CD8-positive, alpha-beta memory T cell (primary cell): ENCODE results near the gene CLEC10A. TPM values are rescaled to one million over a fixed set of nuclear protein-coding genes. Genes with fewer than 3 reads are reported as not detected.
A peak's percentile ranks its signal among the peaks of the same experiment; 100 is the strongest.

Experiments
- CTCF ChIA-PET: fragments of 350-600 bp; sonication (Branson Sonifier 250); formaldehyde crosslinking; loops from one replicate; lab custom pipeline; 2021; ENCODE audit warnings: antibody characterized with exemption; lab: Charles Lee
- POLR2A ChIA-PET: fragments of 350-600 bp; sonication (Branson Sonifier 250); formaldehyde crosslinking; loops from one replicate; lab custom pipeline; 2021; ENCODE audit warnings: antibody characterized with exemption; lab: Charles Lee
- DNase-seq, 5 donors: peaks; one replicate each; pipeline versions ENCODE4 v3.0.0 to v3.0.0-alpha.2; 2020 to 2022; ENCODE audit warnings: mixed read lengths in 1 of 5
- H3K27ac ChIP-seq: one replicate; pipeline ENCODE4 v1.7.0; 2013; ENCODE audit warnings: low read depth, mild to moderate bottlenecking, low read length, moderate library complexity
- H3K27me3 ChIP-seq: 2 replicates; pipeline ENCODE4 v1.7.0; 2013; ENCODE audit warnings: low read length, mild to moderate bottlenecking; ENCODE audit not compliant: insufficient read depth, poor library complexity, severe bottlenecking
- H3K36me3 ChIP-seq: 2 replicates; pipeline ENCODE4 v1.7.0; 2013; ENCODE audit warnings: mild to moderate bottlenecking, low read length, moderate library complexity; ENCODE audit not compliant: insufficient read depth
- H3K4me1 ChIP-seq: 2 replicates; pipeline ENCODE4 v1.7.0; 2013; ENCODE audit warnings: mild to moderate bottlenecking, low read length, moderate library complexity; ENCODE audit not compliant: insufficient read depth
- H3K4me3 ChIP-seq: 2 replicates; pipeline ENCODE4 v1.7.0; 2013; ENCODE audit warnings: mild to moderate bottlenecking, low read length
- H3K9me3 ChIP-seq: 2 replicates; pipeline ENCODE4 v1.7.0; 2013; ENCODE audit warnings: mild to moderate bottlenecking, low read length
- H3K27ac Mint-ChIP-seq, 8 donors: one replicate each; pipeline ENCODE4 v1.8.0; 2020 to 2021; ENCODE audit warnings: mixed read lengths in 8 of 8, mild to moderate bottlenecking in 6 of 8, inconsistent platforms in 3 of 8, moderate library complexity in 3 of 8
- H3K27me3 Mint-ChIP-seq, 2 donors: one replicate each; pipeline ENCODE4 v1.8.0; 2020 to 2021; ENCODE audit warnings: mixed read lengths in 2 of 2, mild to moderate bottlenecking in 1 of 2, moderate library complexity in 1 of 2
- H3K36me3 Mint-ChIP-seq, 3 donors: one replicate each; pipeline ENCODE4 v1.8.0; 2020 to 2021; ENCODE audit warnings: mixed read lengths in 3 of 3, inconsistent platforms in 1 of 3, mild to moderate bottlenecking in 1 of 3
- H3K4me1 Mint-ChIP-seq, 3 donors: one replicate each; pipeline ENCODE4 v1.8.0; 2020 to 2021; ENCODE audit warnings: mixed read lengths in 3 of 3, inconsistent platforms in 1 of 3, mild to moderate bottlenecking in 1 of 3
- H3K4me3 Mint-ChIP-seq, 7 donors: one replicate each; pipeline ENCODE4 v1.8.0; 2020 to 2021; ENCODE audit warnings: mixed read lengths in 7 of 7, mild to moderate bottlenecking in 6 of 7, moderate library complexity in 4 of 7, inconsistent platforms in 2 of 7
- H3K9me3 Mint-ChIP-seq, 5 donors: one replicate each; pipeline ENCODE4 v1.8.0; 2020 to 2022; ENCODE audit warnings: mixed read lengths in 5 of 5, mild to moderate bottlenecking in 3 of 5, moderate library complexity in 2 of 5, inconsistent platforms in 1 of 5
- polyA plus RNA-seq: library from polyadenylated mRNA; unstranded; fragments of 300-500 nt; fragmentation: Illumina TruSeq; gene quantifications from one replicate; pipeline ENCODE4 v1.2.3, GENCODE V29; 2021
- total RNA-seq, 2 experiments: library from RNA; stranded (reverse); gene quantifications; one replicate each; pipeline ENCODE4 v1.2.3, GENCODE V29; 2021

The CLEC10A gene
- total and polyA plus RNA-seq, 3 experiments from 2014 or later, result 0.33 to 0.42 TPM; not detected in 1

- Histone ChIP-seq H3K36me3 (no peaks in the 10 kb centered on the region), H3K27ac (no peak overlapping the region), H3K27me3 (no peaks in the 10 kb centered on the region), H3K9me3 (no peaks in the 10 kb centered on the region), H3K4me3 (no peak overlapping the region), H3K4me1 (peaks cover 44% of the 10 kb centered on the region)
- ChIA-PET POLR2A (interaction anchor here (0.7 kb wide), 1 partner anchor 9 kb away, joined by 3 read pairs; the partner anchor contains the start of gene SLC16A13), CTCF (interaction anchor here (0.9 to 1.5 kb wide), 2 partner anchors 18 to 23 kb away, joined by 3 to 4 read pairs; no protein-coding TSS in a partner anchor)
- no peak overlapping the region for H3K4me3 Mint-ChIP-seq
- no peaks in the 10 kb centered on the region for H3K36me3 Mint-ChIP-seq
- peaks cover 33 to 49% (median 44%) of the 10 kb centered on the region in 3 donors for H3K4me1 Mint-ChIP-seq
- no peak overlapping the region for H3K27ac Mint-ChIP-seq
- no peaks in the 10 kb centered on the region for H3K9me3 Mint-ChIP-seq
- peaks cover 0 to 5% of the 10 kb centered on the region in 2 donors for H3K27me3 Mint-ChIP-seq
- no peak for DNase-seq
These were observed 52.7 kb downstream of the CLEC10A start for GRCh38 chr17:7027335-7027734.

GRCh38 chr17:7026471-7027115 is 53.5 kb downstream of the CLEC10A start:
- Histone ChIP-seq H3K9me3 (no peaks in the 10 kb centered on the region), H3K4me3 (no peak overlapping the region), H3K27ac (no peak overlapping the region), H3K4me1 (peaks cover 44% of the 10 kb centered on the region), H3K36me3 (no peaks in the 10 kb centered on the region), H3K27me3 (no peaks in the 10 kb centered on the region)
- POLR2A ChIA-PET, result interaction anchor here (0.7 kb wide), 1 partner anchor 9 kb away, joined by 3 read pairs; the partner anchor contains the start of gene SLC16A13
- Mint-ChIP-seq H3K4me3 (no peak overlapping the region), H3K27ac (no peak overlapping the region), H3K4me1 (peaks cover 35 to 53% (median 48%) of the 10 kb centered on the region in 3 donors), H3K27me3 (peaks cover 0 to 5% of the 10 kb centered on the region in 2 donors), H3K36me3 (no peaks in the 10 kb centered on the region), H3K9me3 (no peaks in the 10 kb centered on the region)
- CTCF ChIA-PET, result interaction anchor here (1.5 kb wide), 1 partner anchor 19 kb away, joined by 3 read pairs; no protein-coding TSS in a partner anchor
- no peak for DNase-seq

GRCh38 chr17:7025245-7025644 is 54.8 kb downstream of the CLEC10A start:
- Histone ChIP-seq H3K36me3 (no peaks in the 10 kb centered on the region), H3K4me1 (peaks cover 41% of the 10 kb centered on the region), H3K9me3 (no peaks in the 10 kb centered on the region), H3K27me3 (no peaks in the 10 kb centered on the region), H3K4me3 (no peak overlapping the region), H3K27ac (no peak overlapping the region)
- Mint-ChIP-seq H3K27ac (peak overlapping the region in 1 of 8 donors; percentile 69), H3K4me3 (peak overlapping the region in 1 of 7 donors; percentile 50), H3K27me3 (peaks cover 0 to 5% of the 10 kb centered on the region in 2 donors), H3K9me3 (no peaks in the 10 kb centered on the region), H3K4me1 (peaks cover 45 to 52% (median 47%) of the 10 kb centered on the region in 3 donors), H3K36me3 (no peaks in the 10 kb centered on the region)
- CTCF ChIA-PET, result interaction anchor here (0.6 to 0.9 kb wide), 4 partner anchors 10 to 668 kb away, joined by 3 to 5 read pairs (median 3); partner anchors contain the start of gene SLC16A13
- POLR2A ChIA-PET, result interaction anchor here (0.6 to 2.8 kb wide), 2 partner anchors 10 to 272 kb away, joined by 4 to 12 read pairs; partner anchors contain the start of gene SLC16A13
- no peak for DNase-seq

Other genes starting within 250 kb of the CLEC10A start
- gene TEKT1, start 248.5 kb downstream of the CLEC10A start, total RNA-seq, result not detected
- gene TEKT1, start 248.5 kb downstream of the CLEC10A start, polyA plus RNA-seq, result not detected
- gene ALOX12, start 84.2 kb downstream of the CLEC10A start, total RNA-seq, result not detected
- gene ALOX12, start 84.2 kb downstream of the CLEC10A start, polyA plus RNA-seq, result 0.47 TPM
- gene RNASEK, start 67.6 kb downstream of the CLEC10A start, total RNA-seq, result 100 to 1,000 TPM; 160 to 169 TPM
- 795 TPM for gene RNASEK, start 67.6 kb downstream of the CLEC10A start, polyA plus RNA-seq
- gene BCL6B, start 57.2 kb downstream of the CLEC10A start, total RNA-seq, result under 1 TPM; 0.24 to 0.59 TPM
- gene BCL6B, start 57.2 kb downstream of the CLEC10A start, polyA plus RNA-seq, result 0.09 TPM
- gene SLC16A13, start 44.2 kb downstream of the CLEC10A start, total RNA-seq, result 1 to 10 TPM; 7.7 to 8.1 TPM
- 1.4 TPM for gene SLC16A13, start 44.2 kb downstream of the CLEC10A start, polyA plus RNA-seq
- gene SLC16A11, start 36.2 kb downstream of the CLEC10A start, total RNA-seq, result 1 to 10 TPM; 1.3 to 1.8 TPM
- gene SLC16A11, start 36.2 kb downstream of the CLEC10A start, polyA plus RNA-seq, result 1.6 TPM
- gene ASGR2, start 34.6 kb upstream of the CLEC10A start, total RNA-seq, result not detected
- not detected for gene ASGR2, start 34.6 kb upstream of the CLEC10A start, polyA plus RNA-seq
- gene ASGR1, start 99.1 kb upstream of the CLEC10A start, total RNA-seq, result under 1 TPM; 0.46 to 0.55 TPM
- not detected for gene ASGR1, start 99.1 kb upstream of the CLEC10A start, polyA plus RNA-seq
- 1 to 10 TPM; 3.5 to 4.4 TPM for gene DLG4, start 139.6 kb upstream of the CLEC10A start, total RNA-seq
- gene DLG4, start 139.6 kb upstream of the CLEC10A start, polyA plus RNA-seq, result 0.45 TPM
- gene ACADVL, start 139.7 kb upstream of the CLEC10A start, total RNA-seq, result 100 to 1,000 TPM; 281 to 288 TPM
- gene ACADVL, start 139.7 kb upstream of the CLEC10A start, polyA plus RNA-seq, result 109 TPM
- gene DVL2, start 154.3 kb upstream of the CLEC10A start, total RNA-seq, result 10 to 100 TPM; 61.8 to 65.5 TPM
- gene DVL2, start 154.3 kb upstream of the CLEC10A start, polyA plus RNA-seq, result 24.0 TPM
- gene PHF23, start 159.2 kb upstream of the CLEC10A start, total RNA-seq, result 10 to 100 TPM; 48.0 to 51.9 TPM
- gene PHF23, start 159.2 kb upstream of the CLEC10A start, polyA plus RNA-seq, result 25.8 TPM
- 100 to 1,000 TPM; 156 to 165 TPM for gene GABARAP, start 162.2 kb upstream of the CLEC10A start, total RNA-seq
- 914 TPM for gene GABARAP, start 162.2 kb upstream of the CLEC10A start, polyA plus RNA-seq
- gene CTDNEP1, start 171.5 kb upstream of the CLEC10A start, total RNA-seq, result 100 to 1,000 TPM; 224 to 240 TPM
- 57.1 TPM for gene CTDNEP1, start 171.5 kb upstream of the CLEC10A start, polyA plus RNA-seq
- gene ELP5, start 172.0 kb upstream of the CLEC10A start, total RNA-seq, result 100 to 1,000 TPM; 106 to 111 TPM
- 84.8 TPM for gene ELP5, start 172.0 kb upstream of the CLEC10A start, polyA plus RNA-seq
- 1 to 10 TPM in 1 of 2 experiments, under 1 TPM in 1; 0.63 to 1.1 TPM for gene CLDN7, start 182.2 kb upstream of the CLEC10A start, total RNA-seq
- 2.1 TPM for gene CLDN7, start 182.2 kb upstream of the CLEC10A start, polyA plus RNA-seq
- gene SLC2A4, start 201.5 kb upstream of the CLEC10A start, total RNA-seq, result under 1 TPM; 0.18 to 0.24 TPM
- not detected for gene SLC2A4, start 201.5 kb upstream of the CLEC10A start, polyA plus RNA-seq
- gene YBX2, start 214.4 kb upstream of the CLEC10A start, total RNA-seq, result under 1 TPM; 0.07 to 0.26 TPM
- gene YBX2, start 214.4 kb upstream of the CLEC10A start, polyA plus RNA-seq, result not detected
- gene EIF5A, start 227.4 kb upstream of the CLEC10A start, total RNA-seq, result 1,000 to 10,000 TPM; 1,533 to 1,595 TPM
- 230 TPM for gene EIF5A, start 227.4 kb upstream of the CLEC10A start, polyA plus RNA-seq
- 10 to 100 TPM; 81.1 to 85.2 TPM for gene GPS2, start 235.1 kb upstream of the CLEC10A start, total RNA-seq
- gene GPS2, start 235.1 kb upstream of the CLEC10A start, polyA plus RNA-seq, result 116 TPM
- 10 to 100 TPM; 60.1 to 60.7 TPM for gene NEURL4, start 249.1 kb upstream of the CLEC10A start, total RNA-seq
- 2.7 TPM for gene NEURL4, start 249.1 kb upstream of the CLEC10A start, polyA plus RNA-seq